BLaER1 (cell line): ENCODE results near the gene HNF4A.

ENCODE experiments used
- H3K27ac ChIP-seq: shearing (Covaris generic); formaldehyde crosslinking; 2 replicates; pipeline ENCODE4 v1.8.1; 2022
- H3K27me3 ChIP-seq: shearing (Covaris generic); formaldehyde crosslinking; 2 replicates; pipeline ENCODE4 v1.8.1; 2022
- H3K36me3 ChIP-seq: shearing (Covaris generic); formaldehyde crosslinking; 2 replicates; pipeline ENCODE4 v1.8.1; 2022
- H3K4me1 ChIP-seq: shearing (Covaris generic); formaldehyde crosslinking; 2 replicates; pipeline ENCODE4 v1.8.1; 2022
- H3K4me2 ChIP-seq: shearing (Covaris generic); formaldehyde crosslinking; 2 replicates; pipeline ENCODE4 v1.8.1; 2022
- H3K4me3 ChIP-seq: shearing (Covaris generic); formaldehyde crosslinking; 2 replicates; pipeline ENCODE4 v1.8.1; 2022
- H3K9ac ChIP-seq: shearing (Covaris generic); formaldehyde crosslinking; 2 replicates; pipeline ENCODE4 v1.8.1; 2022
- H3K9me3 ChIP-seq: shearing (Covaris generic); formaldehyde crosslinking; 2 replicates; pipeline ENCODE4 v1.8.1; 2022
- H4K20me1 ChIP-seq: shearing (Covaris generic); formaldehyde crosslinking; 2 replicates; pipeline ENCODE4 v1.8.1; 2022
- Cebpa-rat ChIP-seq: shearing (Covaris generic); IDR thresholded peaks from 2 replicates; pipeline ENCODE4 v1.8.1; 2022

Gene HNF4A

GRCh38 chr20:44407402-44408184, 52.1 kb downstream of the HNF4A start:
- H3K4me1 ChIP-seq = no peaks in the 10 kb centered on the region
- no peaks in the 10 kb centered on the region for H4K20me1 ChIP-seq
- H3K9ac ChIP-seq = no peak overlapping the region
- no peak overlapping the region for H3K4me3 ChIP-seq
- no peaks in the 10 kb centered on the region for H3K9me3 ChIP-seq
- no peak overlapping the region for H3K27ac ChIP-seq
- no peak for TF ChIP-seq Cebpa-rat
- H3K36me3 ChIP-seq = no peaks in the 10 kb centered on the region
- no peak overlapping the region for H3K4me2 ChIP-seq
- no peaks in the 10 kb centered on the region for H3K27me3 ChIP-seq

- no peaks in the 10 kb centered on the region for H4K20me1 ChIP-seq
- H3K4me1 ChIP-seq = no peaks in the 10 kb centered on the region
- H3K4me2 ChIP-seq = no peak overlapping the region
- H3K36me3 ChIP-seq = no peaks in the 10 kb centered on the region
- H3K4me3 ChIP-seq = no peak overlapping the region
- no peak overlapping the region for H3K9ac ChIP-seq
- H3K9me3 ChIP-seq = no peaks in the 10 kb centered on the region
- H3K27me3 ChIP-seq = no peaks in the 10 kb centered on the region
- TF ChIP-seq Cebpa-rat = no peak
- no peak overlapping the region for H3K27ac ChIP-seq
Observed at GRCh38 chr20:44409132-44409600, 53.7 kb downstream of the HNF4A start.

GRCh38 chr20:44410583-44411019, 55.1 kb downstream of the HNF4A start:
- Histone ChIP-seq H3K36me3 (no peaks in the 10 kb centered on the region), H3K9me3 (no peaks in the 10 kb centered on the region), H3K4me1 (no peaks in the 10 kb centered on the region), H3K27me3 (no peaks in the 10 kb centered on the region), H3K4me2 (no peak overlapping the region), H4K20me1 (no peaks in the 10 kb centered on the region), H3K4me3 (no peak overlapping the region), H3K27ac (no peak overlapping the region), H3K9ac (no peak overlapping the region)
- TF ChIP-seq Cebpa-rat = no peak

GRCh38 chr20:44411020-44411756, 55.7 kb downstream of the HNF4A start:
- no peaks in the 10 kb centered on the region for H3K36me3 ChIP-seq
- no peaks in the 10 kb centered on the region for H3K27me3 ChIP-seq
- TF ChIP-seq Cebpa-rat = no peak
- no peaks in the 10 kb centered on the region for H3K9me3 ChIP-seq
- no peaks in the 10 kb centered on the region for H4K20me1 ChIP-seq
- no peak overlapping the region for H3K4me3 ChIP-seq
- H3K4me2 ChIP-seq = no peak overlapping the region
- no peak overlapping the region for H3K27ac ChIP-seq
- H3K4me1 ChIP-seq = no peaks in the 10 kb centered on the region
- H3K9ac ChIP-seq = no peak overlapping the region

- Histone ChIP-seq H3K4me1 (no peaks in the 10 kb centered on the region), H3K27ac (no peak overlapping the region), H4K20me1 (no peaks in the 10 kb centered on the region), H3K4me2 (no peak overlapping the region), H3K9me3 (no peaks in the 10 kb centered on the region), H3K36me3 (no peaks in the 10 kb centered on the region), H3K27me3 (no peaks in the 10 kb centered on the region), H3K4me3 (no peak overlapping the region), H3K9ac (no peak overlapping the region)
- TF ChIP-seq Cebpa-rat = no peak
Observed at GRCh38 chr20:44411757-44412401, 56.4 kb downstream of the HNF4A start.

- Histone ChIP-seq H3K4me2 (no peak overlapping the region), H3K27me3 (no peaks in the 10 kb centered on the region), H3K36me3 (no peaks in the 10 kb centered on the region), H4K20me1 (no peaks in the 10 kb centered on the region), H3K9ac (no peak overlapping the region), H3K4me3 (no peak overlapping the region), H3K4me1 (no peaks in the 10 kb centered on the region), H3K9me3 (no peaks in the 10 kb centered on the region), H3K27ac (no peak overlapping the region)
- TF ChIP-seq Cebpa-rat = no peak
Observed at GRCh38 chr20:44412402-44413144, 57.1 kb downstream of the HNF4A start.

GRCh38 chr20:44413575-44414345, 58.3 kb downstream of the HNF4A start:
- no peak overlapping the region for H3K4me2 ChIP-seq

GRCh38 chr20:44414346-44414714, 58.8 kb downstream of the HNF4A start:
- Histone ChIP-seq H3K4me3 (no peak overlapping the region), H3K27me3 (no peaks in the 10 kb centered on the region), H3K36me3 (no peaks in the 10 kb centered on the region), H3K9me3 (no peaks in the 10 kb centered on the region), H3K9ac (no peak overlapping the region), H3K4me1 (no peaks in the 10 kb centered on the region), H4K20me1 (no peaks in the 10 kb centered on the region), H3K27ac (no peak overlapping the region), H3K4me2 (no peak overlapping the region)
- no peak for TF ChIP-seq Cebpa-rat

More at GRCh38 chr20:44413575-44414345, 58.3 kb downstream of the HNF4A start:
- Histone ChIP-seq H3K27ac (no peak overlapping the region), H3K4me3 (no peak overlapping the region), H3K9me3 (no peaks in the 10 kb centered on the region), H4K20me1 (no peaks in the 10 kb centered on the region), H3K4me1 (no peaks in the 10 kb centered on the region), H3K9ac (no peak overlapping the region), H3K36me3 (no peaks in the 10 kb centered on the region), H3K27me3 (no peaks in the 10 kb centered on the region)
- no peak for TF ChIP-seq Cebpa-rat

GRCh38 chr20:44414808-44415207, 59.3 kb downstream of the HNF4A start:
- Histone ChIP-seq H3K9me3 (no peaks in the 10 kb centered on the region), H3K4me1 (no peaks in the 10 kb centered on the region), H3K27me3 (no peaks in the 10 kb centered on the region), H3K36me3 (no peaks in the 10 kb centered on the region), H3K9ac (no peak overlapping the region), H3K27ac (no peak overlapping the region), H4K20me1 (no peaks in the 10 kb centered on the region), H3K4me2 (no peak overlapping the region), H3K4me3 (no peak overlapping the region)
- TF ChIP-seq Cebpa-rat = no peak
